ENCODE results near the gene OR2J2.
"Not testable (repeated sequence)": the region's sequence is repeated elsewhere in the genome, so short reads cannot be mapped to it uniquely, and the experiment has no call there.

DNA sequence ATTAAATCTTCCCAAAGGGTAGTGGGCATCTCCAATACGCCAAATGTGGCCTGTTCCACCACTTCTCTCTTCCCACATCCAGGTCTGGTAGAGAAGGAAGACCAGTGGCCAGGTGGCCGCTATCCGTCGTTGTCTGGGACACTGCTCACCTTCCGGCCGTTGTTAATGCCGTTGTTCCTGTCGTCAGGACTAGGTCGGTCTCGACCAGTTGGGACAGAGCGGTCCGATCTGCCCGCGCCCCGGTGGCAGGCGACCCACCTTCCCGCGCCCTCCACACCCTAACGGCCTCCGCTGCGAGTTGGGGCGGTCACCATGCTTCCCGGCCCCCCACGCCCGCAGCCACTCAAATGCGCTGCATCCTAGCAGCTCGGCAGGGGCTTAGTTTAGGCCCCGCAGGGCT lies 5.1 kb upstream of the OR2J2 start:
- TF ChIP-seq, protein P1, sequence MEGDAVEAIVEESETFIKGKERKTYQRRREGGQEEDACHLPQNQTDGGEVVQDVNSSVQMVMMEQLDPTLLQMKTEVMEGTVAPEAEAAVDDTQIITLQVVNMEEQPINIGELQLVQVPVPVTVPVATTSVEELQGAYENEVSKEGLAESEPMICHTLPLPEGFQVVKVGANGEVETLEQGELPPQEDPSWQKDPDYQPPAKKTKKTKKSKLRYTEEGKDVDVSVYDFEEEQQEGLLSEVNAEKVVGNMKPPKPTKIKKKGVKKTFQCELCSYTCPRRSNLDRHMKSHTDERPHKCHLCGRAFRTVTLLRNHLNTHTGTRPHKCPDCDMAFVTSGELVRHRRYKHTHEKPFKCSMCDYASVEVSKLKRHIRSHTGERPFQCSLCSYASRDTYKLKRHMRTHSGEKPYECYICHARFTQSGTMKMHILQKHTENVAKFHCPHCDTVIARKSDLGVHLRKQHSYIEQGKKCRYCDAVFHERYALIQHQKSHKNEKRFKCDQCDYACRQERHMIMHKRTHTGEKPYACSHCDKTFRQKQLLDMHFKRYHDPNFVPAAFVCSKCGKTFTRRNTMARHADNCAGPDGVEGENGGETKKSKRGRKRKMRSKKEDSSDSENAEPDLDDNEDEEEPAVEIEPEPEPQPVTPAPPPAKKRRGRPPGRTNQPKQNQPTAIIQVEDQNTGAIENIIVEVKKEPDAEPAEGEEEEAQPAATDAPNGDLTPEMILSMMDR (optimal IDR thresholded peaks at IDR 0.05 in 1 of 3, IDR thresholded peaks at IDR 0.05 in 1 of 3, conservative IDR thresholded peaks at IDR 0.05 in 1 of 3; ENCODE audit: extremely low read depth in 1 of 3, insufficient read depth in 2 of 3, low read length in 3 of 3), result not testable (repeated sequence)
- not testable (repeated sequence) for TF ChIP-seq EZH2 (IDR thresholded peaks at IDR 0.05; ENCODE audit: low read length)
